Renal cortex interstitium (tissue), 11 donors: ENCODE results near the gene SORCS2. TPM values are rescaled to one million over a fixed set of nuclear protein-coding genes. Genes with fewer than 3 reads are reported as not detected.
A peak's percentile ranks its signal among the peaks of the same experiment; 100 is the strongest.

Source experiments
- DNase-seq, 11 donors: peaks; one replicate each; pipeline ENCODE4 v3.0.0-alpha.2; 2013; ENCODE audit warnings: low read depth in 9 of 11, low spot score in 4 of 11; ENCODE audit errors: extremely low read depth in 1 of 11
- polyA plus RNA-seq, 3 donors: library from polyadenylated mRNA; unstranded; fragments of 120-200 nt; gene quantifications; one replicate each; pipeline ENCODE4 v1.2.1, GENCODE V29; 2013; ENCODE audit not compliant: insufficient read length in 3 of 3

The SORCS2 gene
- polyA plus RNA-seq, 3 donors: 8.3 to 13.3 (median 9.9) TPM

DNA sequence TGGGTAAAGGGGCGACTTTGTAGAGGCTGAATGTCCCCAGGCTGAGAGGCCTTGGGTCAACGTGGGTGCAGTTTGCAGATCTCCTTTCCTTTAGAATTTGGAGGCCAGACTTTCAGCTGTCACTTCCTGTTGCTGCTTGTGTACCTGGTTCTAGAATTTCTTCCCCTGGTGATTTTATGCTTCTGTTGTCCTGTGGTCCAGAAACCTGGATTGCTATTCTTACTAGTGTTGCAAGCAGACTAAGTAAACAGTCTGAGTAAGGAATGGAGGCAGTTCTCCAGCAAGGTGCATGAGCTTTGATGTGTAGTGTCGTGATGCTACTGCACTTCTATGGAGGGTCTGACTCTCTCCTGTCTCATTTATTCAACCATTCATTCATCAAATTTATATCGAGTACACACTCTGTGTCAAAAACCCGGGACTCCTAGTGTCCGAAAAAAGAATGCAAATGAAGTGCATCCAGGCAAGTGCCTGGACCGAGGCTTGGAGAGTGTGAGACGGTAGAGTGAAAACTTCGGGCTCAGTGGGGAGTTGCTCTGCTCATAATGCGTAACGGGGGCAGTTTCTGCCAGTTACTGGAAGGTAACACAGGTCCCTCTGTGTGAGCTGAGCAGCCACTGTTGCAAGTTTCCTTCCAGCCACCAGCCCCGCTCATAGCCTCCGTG, 83.3 kb downstream of the SORCS2 start:
- no peak for DNase-seq

DNA sequence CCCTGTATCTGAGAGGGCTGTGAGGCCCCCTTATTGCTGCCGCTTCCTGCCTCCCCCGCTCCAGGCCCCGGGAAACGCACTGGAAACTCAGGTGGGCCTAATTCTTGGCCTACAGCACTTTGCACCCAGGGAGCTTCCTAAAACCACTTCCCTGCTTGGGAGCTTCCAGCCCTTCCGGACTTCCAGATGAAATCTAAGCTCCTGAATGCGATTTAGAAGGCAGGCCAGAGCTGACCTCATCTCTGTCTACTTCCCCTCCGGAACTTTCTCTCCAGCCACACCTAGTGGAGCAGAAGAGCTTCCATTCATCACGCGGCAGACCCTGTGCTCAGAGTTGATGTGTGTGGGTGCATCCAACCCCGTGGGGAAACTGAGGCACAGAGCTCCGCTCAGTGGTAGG, 84.2 kb downstream of the SORCS2 start:
- no peak for DNase-seq

DNA sequence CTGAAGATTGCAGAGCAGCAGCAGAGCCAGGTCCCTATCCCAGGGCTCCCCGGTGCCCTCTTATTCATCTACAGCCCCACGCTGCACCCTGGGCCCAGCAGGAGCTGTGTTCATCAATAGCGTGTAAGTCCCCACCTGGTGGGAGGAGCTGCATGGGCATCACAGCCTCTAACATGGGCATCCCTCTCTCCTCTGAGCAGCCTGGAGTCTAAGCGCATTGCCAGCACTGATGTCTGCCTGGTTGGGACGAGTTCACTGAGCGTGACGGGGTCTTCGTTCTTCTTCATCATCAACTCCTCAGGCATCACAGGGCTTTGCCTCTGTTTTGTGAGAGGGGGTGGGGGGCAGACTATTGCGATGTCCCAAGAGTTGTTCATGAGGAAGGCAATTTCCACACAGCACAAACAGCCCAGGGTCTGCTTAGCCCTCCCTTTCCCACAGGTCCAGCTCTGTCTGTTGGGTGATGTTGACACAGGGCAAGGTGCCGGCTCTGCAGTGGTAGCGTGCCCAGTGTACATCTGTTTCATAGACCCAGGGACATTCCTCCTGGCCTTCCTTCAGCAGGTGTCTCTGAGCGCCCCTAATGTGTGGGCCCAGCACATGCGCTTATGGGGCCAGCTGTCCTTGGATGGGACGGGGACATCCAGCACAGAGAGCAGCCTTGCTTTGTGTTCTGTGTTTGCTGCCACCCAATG, 85.9 kb downstream of the SORCS2 start:
- DNase-seq: no peak

DNA sequence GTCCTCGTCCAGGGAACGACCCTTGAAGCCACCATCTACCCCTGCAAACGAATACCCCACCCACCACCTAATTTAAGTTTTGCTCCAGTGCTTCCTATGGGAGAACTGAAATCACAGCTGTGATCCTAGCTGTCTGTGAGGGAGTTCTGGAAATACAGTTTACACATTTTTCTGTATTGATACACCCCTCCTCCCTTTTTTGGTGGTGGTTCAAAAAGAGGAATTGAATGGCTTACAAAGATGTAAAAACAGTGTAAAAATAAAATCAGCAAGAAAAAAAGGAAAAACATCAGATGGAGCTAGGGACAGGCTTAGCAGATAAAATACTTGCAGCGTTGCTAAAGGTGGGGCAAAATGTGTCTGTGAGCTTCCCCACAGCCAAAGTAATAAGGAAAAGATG, 86.6 kb downstream of the SORCS2 start:
- no peak for DNase-seq

DNA sequence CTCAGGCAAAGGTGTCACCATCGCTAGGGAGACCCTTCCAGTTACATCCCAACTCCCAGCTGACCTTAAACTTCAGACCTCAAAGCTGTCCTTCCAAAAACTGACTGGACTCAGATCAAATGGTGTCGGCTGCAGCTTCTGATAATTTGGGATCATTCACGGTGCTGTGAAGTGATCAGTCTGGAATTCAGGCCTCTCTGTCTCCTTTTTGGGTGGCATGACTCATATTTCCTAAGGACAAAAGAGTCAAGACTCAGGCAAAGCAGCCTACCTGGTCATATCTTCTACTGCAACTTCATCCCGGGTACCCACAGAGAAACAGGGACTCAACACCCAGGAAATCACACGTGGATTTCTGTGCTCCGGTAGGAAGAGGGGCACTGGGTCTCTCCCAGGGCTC, 87.6 kb downstream of the SORCS2 start:
- DNase-seq: no peak

DNA sequence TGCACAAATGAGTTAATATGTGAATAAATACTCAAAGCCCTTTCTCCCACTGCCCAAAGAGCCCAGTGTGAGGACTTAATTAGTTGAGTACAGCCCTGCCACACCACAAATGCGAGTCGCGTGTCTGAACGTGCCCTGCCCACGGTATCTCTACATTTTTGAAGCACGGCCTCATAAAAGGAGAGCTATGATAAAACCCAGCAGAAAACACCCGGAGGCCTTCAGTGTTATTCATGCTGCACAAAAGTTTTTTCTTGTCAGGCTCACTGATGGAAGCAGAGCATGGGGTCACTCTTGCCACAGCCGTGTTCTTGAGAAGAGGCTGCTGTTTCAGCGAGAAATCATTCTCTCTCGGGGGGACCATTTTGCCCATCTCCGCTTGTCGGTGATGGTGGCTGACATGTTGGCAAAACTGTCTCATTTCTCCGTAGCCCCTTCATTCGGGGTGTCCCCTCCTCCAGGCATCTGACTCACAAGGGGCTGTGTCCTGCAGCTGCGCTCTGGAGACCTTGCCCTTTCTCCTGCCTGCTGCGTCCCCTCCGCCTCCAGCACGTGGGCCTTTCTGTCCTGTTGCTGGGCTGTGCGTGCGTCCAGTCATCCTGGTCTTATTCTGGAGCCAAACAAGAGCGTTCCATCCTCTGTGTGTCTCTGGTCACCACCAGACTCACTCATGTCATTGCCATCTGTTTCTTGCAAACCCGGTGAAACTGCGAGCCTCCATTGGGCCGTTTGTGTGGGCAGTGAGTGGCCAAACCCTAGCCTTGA, 88.8 kb downstream of the SORCS2 start:
- DNase-seq: no peak

DNA sequence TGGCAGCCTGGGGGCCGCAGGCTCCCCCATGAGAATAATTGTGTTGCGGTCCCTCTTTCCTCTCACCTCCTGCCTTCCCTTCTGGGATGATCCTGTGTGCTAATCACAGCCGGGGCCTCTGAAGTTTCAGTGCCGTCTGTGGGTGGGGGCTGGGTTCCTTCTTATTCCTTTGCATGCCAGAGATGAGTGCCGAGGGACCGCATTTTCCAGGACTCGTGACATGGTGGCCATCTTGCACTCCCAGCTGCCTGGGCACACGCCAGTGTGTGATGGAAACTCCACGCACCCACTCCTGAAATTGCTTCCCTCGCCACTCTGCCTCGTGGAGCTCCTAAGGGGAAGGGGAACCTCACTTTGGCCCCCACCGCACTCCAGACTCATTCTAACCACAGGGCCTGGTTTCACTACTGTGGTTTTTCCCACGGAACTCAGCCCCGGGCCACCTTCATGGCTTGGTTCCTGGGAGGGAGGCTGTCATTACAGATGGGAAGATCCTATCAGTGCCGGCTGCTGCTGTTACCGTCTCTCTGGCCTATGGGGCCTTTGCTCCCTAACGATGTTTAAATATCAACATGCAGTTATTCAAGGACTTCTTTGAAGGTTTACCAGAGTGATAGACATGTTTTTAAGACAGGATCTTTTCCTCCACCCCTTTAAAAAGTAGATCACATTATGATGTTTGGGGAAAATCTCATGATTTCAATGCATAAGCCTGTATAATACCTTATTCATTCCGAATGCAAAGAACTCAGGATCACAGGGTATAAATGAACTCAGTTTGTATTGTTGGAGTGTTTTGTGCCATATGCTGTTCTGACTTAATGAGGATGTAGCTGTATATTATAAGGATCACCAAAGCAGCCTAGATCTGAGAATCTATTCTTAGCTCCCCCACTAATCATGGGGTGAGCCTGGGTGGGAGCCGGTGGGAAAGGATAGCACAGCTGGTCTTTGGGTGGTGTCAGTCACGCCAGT, 89.6 kb downstream of the SORCS2 start:
- DNase-seq: no peak

DNA sequence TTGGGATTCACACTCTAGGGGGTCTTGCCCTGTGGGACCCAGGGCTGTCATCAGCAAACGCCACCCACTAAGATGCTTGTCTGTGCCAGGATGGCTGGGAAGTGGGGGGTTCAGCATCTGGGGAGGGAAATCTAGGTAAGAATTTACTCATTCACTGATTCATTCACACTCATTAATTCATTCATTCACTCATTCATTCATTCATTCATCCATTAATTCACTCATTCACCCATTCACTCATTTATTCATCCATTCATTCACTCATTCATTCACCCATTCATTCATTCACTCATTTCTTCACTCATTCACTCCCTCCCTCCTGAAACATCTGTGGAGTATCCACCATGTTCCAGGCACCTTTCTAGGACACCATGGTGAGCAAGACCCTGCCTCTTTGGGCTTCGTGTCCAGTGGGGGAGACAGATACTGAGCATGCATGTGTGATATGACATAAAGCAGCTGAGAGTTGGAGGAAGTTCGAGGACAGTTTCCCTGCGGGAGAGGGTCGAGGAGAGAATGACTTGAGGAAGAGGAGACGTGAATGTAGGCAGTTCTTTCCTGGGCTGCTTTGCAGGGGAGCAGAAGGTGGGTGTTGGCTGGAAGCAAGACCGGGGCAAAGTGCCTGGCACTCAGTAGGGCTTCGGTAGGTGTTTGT, 90.6 kb downstream of the SORCS2 start:
- no peak for DNase-seq

DNA sequence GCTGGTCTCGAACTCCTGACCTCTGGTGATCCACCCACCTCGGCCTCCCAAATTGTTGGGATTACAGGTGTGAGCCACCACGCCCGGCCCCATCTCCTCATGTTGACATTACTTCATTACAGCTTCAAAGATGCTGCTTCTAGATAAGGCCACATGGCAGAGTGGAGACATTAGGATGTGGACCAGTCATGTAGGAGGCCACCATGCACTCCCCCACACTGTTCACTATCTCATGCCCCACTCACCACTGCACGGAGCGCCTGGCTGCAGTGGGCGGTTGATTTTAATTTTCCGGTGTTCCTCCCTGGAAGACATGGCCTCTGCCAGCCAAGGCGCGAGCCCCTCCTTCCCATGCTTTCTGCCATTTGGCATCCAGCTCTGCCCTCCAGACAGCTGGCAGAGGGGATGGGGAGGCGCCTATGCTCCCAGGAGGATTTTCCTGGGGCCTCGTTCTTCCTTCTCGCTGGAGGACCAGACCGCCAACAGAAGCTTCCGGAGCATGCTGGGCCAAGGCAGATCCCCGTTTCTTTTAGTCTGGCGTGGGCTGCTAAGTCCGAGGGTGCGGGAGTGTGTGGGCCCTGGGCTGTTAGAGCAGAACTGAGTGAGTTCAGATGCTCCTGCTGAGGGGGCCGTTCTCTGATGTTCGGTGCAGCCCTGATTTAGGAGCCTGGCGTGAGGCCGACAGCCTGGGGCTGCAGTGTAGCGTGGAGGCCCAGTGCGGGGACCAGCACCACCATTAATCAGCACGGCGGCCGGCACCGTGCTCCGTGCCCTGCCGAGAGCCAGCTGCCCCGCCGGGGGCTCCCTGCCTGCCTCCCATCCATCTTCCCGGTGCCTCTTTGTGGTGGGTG, 93.1 kb downstream of the SORCS2 start:
- peak in 1 of 11 donors; percentile 49 for DNase-seq

DNA sequence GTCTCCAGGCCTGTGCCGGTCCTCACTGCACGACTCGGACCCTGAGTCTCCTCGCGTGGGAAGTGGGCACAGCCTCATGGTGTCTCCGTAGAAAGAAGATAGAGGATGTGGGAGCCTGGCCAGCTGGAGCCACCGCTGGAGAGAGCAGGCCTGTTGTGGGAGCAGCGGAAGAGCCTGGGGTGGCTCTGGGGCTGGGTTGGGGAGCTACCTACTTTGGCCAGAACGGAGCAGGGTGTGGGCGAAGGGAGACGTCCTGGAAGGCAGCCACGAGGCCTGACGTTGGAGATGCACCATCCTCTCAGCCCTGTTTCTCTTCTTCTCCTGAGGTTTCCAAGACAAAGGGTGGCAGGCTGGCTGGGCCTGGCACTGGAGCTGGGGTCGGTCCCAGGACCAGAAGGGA, 93.8 kb downstream of the SORCS2 start:
- DNase-seq: no peak

DNA sequence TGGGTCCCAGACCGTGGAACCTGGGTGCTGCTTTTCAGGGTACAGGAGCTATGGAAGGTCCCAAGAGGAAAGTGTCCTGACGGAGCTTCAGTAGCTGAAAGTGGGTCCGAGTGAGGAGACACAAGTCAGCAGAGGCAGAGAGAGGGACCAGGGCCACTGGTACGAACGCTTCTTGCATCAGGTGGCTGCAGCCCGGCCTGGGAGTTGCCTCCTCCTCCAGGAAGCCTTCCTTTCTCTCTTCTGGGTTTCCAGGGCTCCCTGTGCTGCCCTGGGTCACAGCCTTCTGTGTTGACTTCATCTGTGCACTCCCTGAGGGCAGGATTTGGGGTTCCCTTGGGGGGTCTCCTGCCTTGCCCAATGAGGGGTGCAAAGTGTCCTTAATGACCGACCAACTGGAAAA, 94.5 kb downstream of the SORCS2 start:
- no peak for DNase-seq

DNA sequence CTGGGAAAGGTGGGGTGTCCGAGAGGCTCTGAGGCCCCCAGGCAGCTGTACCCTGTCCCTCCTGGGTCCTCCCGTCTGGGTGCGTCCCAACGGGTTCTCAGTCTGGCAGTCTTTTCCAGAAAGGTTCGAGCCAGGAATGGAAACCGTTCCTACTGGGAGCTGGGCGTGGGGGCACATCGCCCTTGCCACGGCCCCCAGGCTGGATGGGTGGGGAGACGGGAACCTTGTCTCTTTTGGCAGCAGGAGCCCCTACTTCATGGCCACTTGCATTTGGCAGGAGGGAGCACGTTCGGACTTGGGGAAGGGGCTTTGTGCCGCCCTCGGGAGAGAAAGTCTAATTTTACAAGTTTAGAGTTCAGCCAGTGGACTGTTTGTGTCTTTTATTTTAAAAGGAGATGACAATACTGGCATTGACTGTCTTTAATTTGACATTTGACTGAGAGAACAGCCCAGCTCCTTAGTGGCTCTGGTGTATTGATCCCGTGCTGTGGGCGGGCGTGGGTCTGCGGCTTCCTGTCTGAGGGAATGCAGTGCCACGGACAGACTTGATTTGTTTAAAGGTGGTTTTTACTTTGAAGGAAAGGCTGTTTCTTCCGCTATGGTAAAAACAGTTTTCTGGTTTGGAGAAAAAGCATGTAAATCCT, 95.1 kb downstream of the SORCS2 start:
- no peak for DNase-seq

DNA sequence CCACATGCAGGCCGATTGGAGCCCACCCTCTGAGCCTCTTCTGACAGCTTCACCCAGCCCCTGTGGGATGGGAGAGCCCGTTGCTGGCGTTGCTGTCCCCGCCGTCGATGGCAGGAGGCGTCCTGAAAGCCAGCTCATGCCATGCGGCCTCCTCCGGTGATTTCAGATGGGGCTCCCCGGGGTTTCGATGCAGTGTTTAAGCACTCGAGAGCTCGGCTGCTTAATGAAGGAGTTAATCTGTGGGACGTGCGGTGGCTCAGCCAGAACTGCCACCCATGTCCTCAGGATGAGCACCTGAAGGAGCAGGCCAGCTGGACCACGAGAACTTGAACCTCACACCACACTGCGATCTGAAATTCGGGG, 95.6 kb downstream of the SORCS2 start:
- DNase-seq: no peak

DNA sequence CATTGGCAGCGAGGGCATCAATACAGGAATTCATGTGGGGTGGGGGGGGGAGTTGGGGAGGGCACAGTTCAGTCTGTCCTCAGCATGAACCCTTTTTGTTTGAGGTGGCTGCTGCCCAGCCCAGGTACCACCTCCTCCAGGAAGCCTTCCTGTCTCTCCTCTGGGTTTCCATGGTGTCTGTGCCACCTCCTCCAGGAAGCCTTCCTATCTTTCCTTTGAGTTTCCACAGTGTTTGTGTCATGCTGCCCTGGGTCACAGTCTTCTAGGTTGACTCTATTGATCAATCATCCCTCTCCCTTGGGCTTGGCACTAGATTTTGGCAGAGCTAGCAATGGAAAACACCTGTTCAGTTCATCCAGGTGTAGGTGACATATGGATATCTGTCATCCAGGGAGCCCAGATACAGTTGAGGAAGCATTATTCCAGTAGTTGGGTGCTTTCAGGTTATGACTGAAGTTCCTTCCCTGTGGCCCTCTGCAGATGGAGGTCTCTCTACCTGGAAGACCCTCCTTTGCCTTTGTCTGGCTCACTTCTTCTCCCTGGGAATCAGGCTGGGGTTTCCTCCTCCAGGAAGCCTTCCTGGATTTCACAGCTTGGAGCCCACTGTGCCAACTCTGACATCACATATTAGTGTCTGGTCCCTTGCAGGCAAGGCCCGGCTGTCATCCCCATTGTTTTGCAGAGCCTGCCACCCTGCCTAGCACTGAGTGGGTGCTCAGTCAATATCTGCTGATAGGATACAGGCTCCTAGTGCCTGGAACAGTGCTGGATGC, 96.6 kb downstream of the SORCS2 start:
- DNase-seq: no peak

DNA sequence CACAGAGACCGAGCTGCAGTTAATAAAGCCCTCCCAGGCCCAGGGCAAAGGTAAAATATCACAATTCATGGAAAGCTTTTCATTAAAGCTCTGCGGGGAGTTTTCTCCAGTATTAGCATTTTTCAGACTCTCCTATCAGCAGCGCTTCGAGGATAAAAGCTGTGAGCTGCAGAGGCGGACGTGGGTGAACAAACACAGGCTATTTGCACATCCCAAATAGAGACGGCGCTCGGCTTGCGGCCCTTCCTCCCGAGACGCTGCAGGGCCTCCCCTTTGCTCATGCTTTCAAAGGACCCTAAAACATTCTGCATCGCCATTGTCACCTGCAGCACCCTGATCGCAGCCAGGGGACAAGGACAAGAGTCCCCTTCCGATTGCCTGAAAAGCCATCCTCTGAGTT, 97.3 kb downstream of the SORCS2 start:
- DNase-seq: no peak

DNA sequence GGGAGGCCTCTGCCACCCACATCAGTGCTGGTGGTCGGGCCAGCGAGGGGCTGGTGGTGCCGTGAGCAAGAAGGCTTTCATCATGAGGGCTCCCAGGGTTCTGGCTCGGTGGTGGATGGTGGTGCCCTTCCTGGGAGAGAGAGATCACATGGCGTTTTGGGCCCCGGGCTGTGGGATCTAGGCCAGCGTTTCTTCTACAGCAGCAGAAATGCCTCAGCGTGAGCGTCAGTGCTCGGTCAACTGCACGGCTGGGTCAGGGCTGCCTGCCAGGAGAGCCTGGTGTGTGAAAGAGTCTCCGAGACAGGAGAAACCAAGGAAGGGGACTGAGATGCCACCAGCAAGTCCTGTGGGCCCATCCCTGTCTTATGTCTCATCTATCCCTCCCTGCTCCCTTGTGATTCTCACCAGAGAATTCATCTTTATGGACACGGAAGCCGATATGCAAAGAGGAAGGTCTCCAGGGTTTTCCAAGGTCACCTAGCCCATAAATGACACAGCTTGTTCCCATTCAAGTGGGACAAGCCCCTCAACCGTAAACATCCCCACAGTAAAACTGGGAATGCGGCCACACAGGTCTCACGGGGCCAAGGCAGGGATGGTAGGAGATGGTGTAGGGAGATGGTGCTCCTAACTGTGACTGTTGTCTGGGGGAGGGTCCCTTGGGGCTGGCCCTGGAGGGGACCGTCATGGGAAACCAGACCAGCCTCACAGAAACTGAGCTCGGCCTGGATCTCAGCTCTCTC, 99.2 kb downstream of the SORCS2 start:
- no peak for DNase-seq
